Activated CD4-positive, alpha-beta memory T cell treated with anti-CD3 and anti-CD28 coated beads, Interleukin-2, amount 10 ng/mL, durations not matched to agents 7 days and 5 days (primary cell): ENCODE measurements around the gene THSD7B. TPM values are rescaled to one million over a fixed set of nuclear protein-coding genes. Genes with fewer than 3 reads are reported as not detected.

Experiments
- CTCF ChIA-PET: fragments of 350-600 bp; sonication (Branson Sonifier 250); formaldehyde crosslinking; loops from one replicate; lab custom pipeline; 2021; ENCODE audit warnings: antibody characterized with exemption, inconsistent platforms; lab: Charles Lee
- POLR2A ChIA-PET: fragments of 350-600 bp; sonication (Branson Sonifier 250); formaldehyde crosslinking; loops from one replicate; lab custom pipeline; 2021; ENCODE audit warnings: antibody characterized with exemption; lab: Charles Lee
- DNase-seq: peaks from one replicate; pipeline ENCODE4 v3.0.0-alpha.2; 2020
- H3K27ac Mint-ChIP-seq: one replicate; pipeline ENCODE4 v1.8.0; 2021; ENCODE audit warnings: mild to moderate bottlenecking, mixed read lengths
- H3K27me3 Mint-ChIP-seq: one replicate; pipeline ENCODE4 v1.8.0; 2021; ENCODE audit warnings: mixed read lengths
- H3K36me3 Mint-ChIP-seq: one replicate; pipeline ENCODE4 v1.8.0; 2021; ENCODE audit warnings: low read depth, mixed read lengths
- H3K4me1 Mint-ChIP-seq: one replicate; pipeline ENCODE4 v1.8.0; 2021; ENCODE audit warnings: mixed read lengths
- H3K4me3 Mint-ChIP-seq: one replicate; pipeline ENCODE4 v1.8.0; 2021; ENCODE audit warnings: mild to moderate bottlenecking, mixed read lengths
- H3K9me3 Mint-ChIP-seq: one replicate; pipeline ENCODE4 v1.8.0; 2021; ENCODE audit warnings: mixed read lengths
- total RNA-seq, 2 experiments: library from RNA; stranded (reverse); gene quantifications; one replicate each; pipeline ENCODE4 v1.2.3, GENCODE V29; 2021

The THSD7B gene
- total RNA-seq, 2 experiments from 2014 or later, result not detected

GRCh38 chr2:137221797-137222492, 456.6 kb downstream of the THSD7B start:
- H3K4me1 Mint-ChIP-seq, result no peaks in the 10 kb centered on the region
- ChIA-PET CTCF (no interaction called here), POLR2A (no interaction called here)
- H3K9me3 Mint-ChIP-seq, result no peaks in the 10 kb centered on the region
- no peak overlapping the region for H3K27ac Mint-ChIP-seq
- no peak for DNase-seq
- H3K4me3 Mint-ChIP-seq, result no peak overlapping the region
- H3K27me3 Mint-ChIP-seq, result no peaks in the 10 kb centered on the region
- H3K36me3 Mint-ChIP-seq, result no peaks in the 10 kb centered on the region

- H3K36me3 Mint-ChIP-seq, result no peaks in the 10 kb centered on the region
- DNase-seq, result no peak
- H3K4me1 Mint-ChIP-seq, result no peaks in the 10 kb centered on the region
- no peak overlapping the region for H3K4me3 Mint-ChIP-seq
- no peaks in the 10 kb centered on the region for H3K9me3 Mint-ChIP-seq
- ChIA-PET POLR2A (no interaction called here), CTCF (no interaction called here)
- no peaks in the 10 kb centered on the region for H3K27me3 Mint-ChIP-seq
- H3K27ac Mint-ChIP-seq, result no peak overlapping the region
Observed at GRCh38 chr2:137223722-137224121, 458.4 kb downstream of the THSD7B start.

DNA sequence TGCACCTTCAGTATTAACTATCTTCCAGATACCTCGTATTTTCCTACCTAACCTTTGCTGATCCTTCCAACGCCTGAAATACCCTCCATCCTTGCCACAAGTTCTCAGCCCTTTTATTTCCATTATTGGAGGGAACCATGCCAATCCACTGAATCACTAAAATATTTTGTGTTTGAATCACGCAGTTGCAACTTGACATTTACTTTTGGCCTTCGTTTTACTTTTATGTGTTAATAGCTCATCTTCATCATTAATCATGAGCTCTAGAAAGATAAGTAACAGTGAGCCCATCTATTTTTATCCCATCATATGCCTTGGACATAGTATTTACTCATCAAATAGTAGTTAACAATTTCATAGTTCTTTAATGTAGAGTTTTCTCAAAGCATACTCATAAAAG, 463.2 kb downstream of the THSD7B start:
- Mint-ChIP-seq H3K27me3 (no peaks in the 10 kb centered on the region), H3K4me3 (no peak overlapping the region), H3K36me3 (no peaks in the 10 kb centered on the region), H3K9me3 (no peaks in the 10 kb centered on the region), H3K27ac (no peak overlapping the region), H3K4me1 (no peaks in the 10 kb centered on the region)
- POLR2A ChIA-PET, result no interaction called here
- CTCF ChIA-PET, result no interaction called here
- no peak for DNase-seq

DNA sequence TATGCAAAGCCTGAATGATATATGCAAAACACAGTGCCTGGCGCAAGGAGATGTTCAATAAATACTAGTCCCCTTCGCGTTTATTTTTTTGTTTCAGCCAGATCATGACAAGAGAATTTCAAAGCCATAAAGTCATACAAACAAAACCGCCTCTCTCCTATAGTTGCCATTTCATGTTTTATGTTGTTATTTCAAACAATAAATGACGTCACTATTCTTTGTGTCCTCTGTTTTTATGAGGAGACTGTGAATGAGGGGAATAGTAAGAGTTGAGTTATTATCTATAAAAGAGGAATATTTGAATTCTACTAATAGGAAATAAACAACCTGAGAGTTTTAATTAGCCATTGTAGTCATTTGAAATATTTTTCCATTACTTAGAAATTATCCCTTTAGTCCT, 464.5 kb downstream of the THSD7B start:
- Mint-ChIP-seq H3K4me1 (no peaks in the 10 kb centered on the region), H3K4me3 (no peak overlapping the region)

DNA sequence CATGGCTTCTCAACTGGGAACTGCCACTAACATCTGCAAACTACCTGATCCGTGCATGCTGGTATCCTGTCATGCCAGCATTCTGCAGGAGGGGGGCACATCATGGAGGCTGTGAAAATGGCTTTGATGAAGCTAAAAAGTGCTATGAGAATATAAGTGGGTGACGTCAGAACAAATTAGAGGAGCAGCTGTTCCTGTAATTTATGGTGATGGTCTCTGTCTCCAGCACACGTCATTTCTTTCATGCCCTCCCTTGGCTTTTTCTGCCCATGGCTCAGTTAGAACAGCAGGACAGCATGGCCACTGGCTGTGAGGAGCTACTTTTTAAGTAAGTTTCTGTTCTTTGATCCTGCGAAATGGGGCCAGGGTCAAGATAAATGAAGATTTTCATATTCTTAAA, 466.3 kb downstream of the THSD7B start:
- ChIA-PET CTCF (no interaction called here), POLR2A (no interaction called here)
- H3K9me3 Mint-ChIP-seq, result no peaks in the 10 kb centered on the region
- no peaks in the 10 kb centered on the region for H3K4me1 Mint-ChIP-seq
- H3K27ac Mint-ChIP-seq, result no peak overlapping the region
- no peaks in the 10 kb centered on the region for H3K36me3 Mint-ChIP-seq
- H3K27me3 Mint-ChIP-seq, result no peaks in the 10 kb centered on the region
- no peak overlapping the region for H3K4me3 Mint-ChIP-seq
- DNase-seq, result no peak

More for the DNA sequence above, 464.5 kb downstream of the THSD7B start:
- Mint-ChIP-seq H3K27ac (no peak overlapping the region), H3K27me3 (no peaks in the 10 kb centered on the region), H3K36me3 (no peaks in the 10 kb centered on the region), H3K9me3 (no peaks in the 10 kb centered on the region)
- ChIA-PET POLR2A (no interaction called here), CTCF (no interaction called here)
- no peak for DNase-seq

DNA sequence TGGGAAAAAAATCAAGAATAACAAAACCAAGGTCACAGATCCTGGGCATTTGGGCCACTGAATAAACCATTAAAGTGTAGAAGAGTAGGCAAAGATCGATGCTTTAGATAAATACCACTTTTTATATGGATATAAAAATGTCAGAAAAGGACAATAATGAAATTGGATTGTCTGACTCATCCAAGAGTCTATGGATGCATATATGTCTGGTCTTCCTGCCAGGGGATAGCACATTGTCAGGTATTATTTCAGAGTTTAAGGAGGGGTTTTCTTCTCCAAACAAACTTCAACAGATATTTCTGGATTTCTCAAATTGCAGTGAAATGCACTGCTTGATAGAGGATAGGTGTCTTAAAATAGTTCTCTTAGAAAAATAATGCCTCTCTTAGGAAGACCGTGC, 466.7 kb downstream of the THSD7B start:
- Mint-ChIP-seq H3K4me1 (no peaks in the 10 kb centered on the region), H3K9me3 (no peaks in the 10 kb centered on the region), H3K4me3 (no peak overlapping the region), H3K36me3 (no peaks in the 10 kb centered on the region), H3K27me3 (no peaks in the 10 kb centered on the region), H3K27ac (no peak overlapping the region)
- POLR2A ChIA-PET, result no interaction called here
- CTCF ChIA-PET, result no interaction called here
- no peak for DNase-seq

DNA sequence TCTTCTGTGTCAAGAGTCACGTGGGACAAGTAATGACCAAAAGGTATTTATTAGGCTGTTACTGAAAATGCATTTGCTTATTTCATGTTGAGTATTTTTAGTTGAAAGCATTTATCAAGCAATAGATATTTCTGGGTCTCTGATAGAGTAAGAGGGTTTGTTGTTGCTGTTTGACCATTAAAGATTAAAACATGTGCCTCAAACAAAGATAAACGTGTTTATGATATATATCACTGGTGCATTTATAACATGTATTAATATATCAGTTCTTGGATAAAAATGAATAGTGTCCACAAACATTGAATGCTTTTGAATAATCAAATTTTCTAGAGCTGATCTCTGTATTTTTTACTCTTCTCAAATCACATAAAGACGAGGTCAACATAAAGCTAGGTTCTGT, 467.7 kb downstream of the THSD7B start:
- no peak overlapping the region for H3K4me3 Mint-ChIP-seq
- H3K9me3 Mint-ChIP-seq, result no peaks in the 10 kb centered on the region
- H3K27me3 Mint-ChIP-seq, result no peaks in the 10 kb centered on the region
- ChIA-PET CTCF (no interaction called here), POLR2A (no interaction called here)
- no peak overlapping the region for H3K27ac Mint-ChIP-seq
- no peaks in the 10 kb centered on the region for H3K4me1 Mint-ChIP-seq
- H3K36me3 Mint-ChIP-seq, result no peaks in the 10 kb centered on the region
- DNase-seq, result no peak

GRCh38 chr2:137237055-137237454, 471.7 kb downstream of the THSD7B start:
- Mint-ChIP-seq H3K36me3 (no peaks in the 10 kb centered on the region), H3K27me3 (no peaks in the 10 kb centered on the region), H3K9me3 (no peaks in the 10 kb centered on the region), H3K4me3 (no peak overlapping the region), H3K27ac (no peak overlapping the region), H3K4me1 (no peaks in the 10 kb centered on the region)
- POLR2A ChIA-PET, result no interaction called here
- DNase-seq, result no peak
- CTCF ChIA-PET, result interaction anchor here (0.7 kb wide), 1 partner anchor 372 kb away, joined by 3 read pairs; no protein-coding TSS in a partner anchor

DNA sequence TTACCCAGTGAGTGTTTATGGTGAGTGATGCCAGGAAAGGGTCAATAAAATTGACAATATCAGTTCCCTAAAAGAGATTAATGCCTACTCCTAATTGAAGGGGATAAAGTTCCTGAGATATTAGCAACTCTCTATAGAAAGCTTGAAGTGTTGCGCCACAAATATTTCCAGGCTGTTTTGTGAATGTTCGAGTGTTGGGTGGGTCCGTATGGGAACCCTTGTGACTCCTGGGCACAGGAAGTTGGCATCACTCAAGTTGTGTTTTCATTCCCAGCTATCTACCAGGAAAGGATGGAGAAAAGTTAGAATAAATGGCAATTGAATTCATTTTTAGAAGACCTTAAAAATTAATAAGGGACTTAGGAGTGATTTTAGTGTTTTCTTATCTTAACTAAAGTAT, 472.7 kb downstream of the THSD7B start:
- Mint-ChIP-seq H3K27ac (no peak overlapping the region), H3K27me3 (no peaks in the 10 kb centered on the region), H3K4me3 (no peak overlapping the region), H3K4me1 (no peaks in the 10 kb centered on the region), H3K9me3 (no peaks in the 10 kb centered on the region), H3K36me3 (no peaks in the 10 kb centered on the region)
- no peak for DNase-seq
- ChIA-PET POLR2A (no interaction called here), CTCF (no interaction called here)

- CTCF ChIA-PET, result no interaction called here
- no peak for DNase-seq
- Mint-ChIP-seq H3K4me1 (no peaks in the 10 kb centered on the region), H3K9me3 (no peaks in the 10 kb centered on the region), H3K27me3 (no peaks in the 10 kb centered on the region), H3K36me3 (no peaks in the 10 kb centered on the region), H3K27ac (no peak overlapping the region), H3K4me3 (no peak overlapping the region)
- POLR2A ChIA-PET, result no interaction called here
Observed at GRCh38 chr2:137249463-137250130, 484.3 kb downstream of the THSD7B start.

DNA sequence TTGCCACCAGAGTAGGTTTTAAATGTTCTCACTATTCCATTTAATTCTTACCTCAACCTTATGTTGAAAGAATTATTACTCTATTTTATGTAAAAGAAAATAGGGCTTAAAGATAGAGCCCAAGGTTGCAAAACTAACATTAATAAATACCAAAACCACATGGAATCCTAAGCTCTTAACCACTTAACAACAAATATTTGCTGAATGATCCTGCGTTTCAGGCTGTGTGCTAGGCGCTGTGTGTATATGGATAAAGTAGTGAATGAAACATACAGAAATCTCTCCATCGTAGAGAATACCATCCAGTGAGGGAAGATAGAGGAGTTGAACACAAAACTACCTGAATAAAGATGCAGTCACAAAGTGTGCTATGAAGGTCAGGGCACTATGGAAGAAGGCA, 485.1 kb downstream of the THSD7B start:
- H3K4me3 Mint-ChIP-seq, result no peak overlapping the region
- H3K9me3 Mint-ChIP-seq, result no peaks in the 10 kb centered on the region
- POLR2A ChIA-PET, result no interaction called here
- no peaks in the 10 kb centered on the region for H3K36me3 Mint-ChIP-seq
- no peak overlapping the region for H3K27ac Mint-ChIP-seq
- no peaks in the 10 kb centered on the region for H3K27me3 Mint-ChIP-seq
- DNase-seq, result no peak
- CTCF ChIA-PET, result no interaction called here
- H3K4me1 Mint-ChIP-seq, result no peaks in the 10 kb centered on the region

DNA sequence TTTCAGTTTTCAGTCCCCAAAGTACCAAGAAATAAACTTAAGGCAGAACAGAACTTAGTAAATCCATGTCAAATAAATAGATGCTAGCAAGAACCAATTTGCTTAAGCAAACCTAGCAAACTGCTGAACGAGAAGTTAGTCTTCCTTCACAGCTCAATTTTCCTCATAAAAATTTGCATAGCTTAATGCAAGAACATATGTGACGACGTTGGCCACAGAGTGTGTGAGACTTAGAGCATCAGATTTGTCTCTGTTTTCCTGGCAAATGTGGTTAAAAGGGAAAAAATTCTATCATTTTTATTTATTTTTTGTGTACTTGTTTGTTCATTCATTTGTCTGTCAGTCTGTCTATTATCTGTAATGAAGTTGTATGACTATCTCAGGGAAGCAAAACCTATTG, 485.7 kb downstream of the THSD7B start:
- H3K36me3 Mint-ChIP-seq, result no peaks in the 10 kb centered on the region
- POLR2A ChIA-PET, result no interaction called here
- no peak for DNase-seq
- no peaks in the 10 kb centered on the region for H3K9me3 Mint-ChIP-seq
- H3K27me3 Mint-ChIP-seq, result no peaks in the 10 kb centered on the region
- H3K4me1 Mint-ChIP-seq, result no peaks in the 10 kb centered on the region
- CTCF ChIA-PET, result no interaction called here
- no peak overlapping the region for H3K4me3 Mint-ChIP-seq
- no peak overlapping the region for H3K27ac Mint-ChIP-seq

DNA sequence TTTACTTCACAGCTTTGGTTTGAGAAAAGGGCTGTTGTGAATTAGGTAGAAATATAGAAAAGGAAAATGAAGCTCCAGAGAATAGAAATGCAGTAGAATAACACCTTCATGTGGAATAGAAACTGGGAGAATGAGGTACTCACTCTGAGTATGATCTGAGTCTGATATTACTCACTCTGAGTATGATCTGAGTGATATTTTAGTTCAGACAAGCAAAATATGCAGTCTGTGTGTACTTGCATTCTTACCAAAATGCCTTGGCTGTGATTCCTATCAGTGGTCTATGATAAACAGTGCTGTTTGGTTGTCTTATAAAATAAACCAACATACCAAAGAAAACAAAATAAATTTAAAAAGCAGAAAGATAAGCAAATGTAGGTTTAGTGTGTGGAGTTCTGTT, 487.6 kb downstream of the THSD7B start:
- Mint-ChIP-seq H3K9me3 (no peaks in the 10 kb centered on the region), H3K27me3 (no peaks in the 10 kb centered on the region), H3K4me1 (no peaks in the 10 kb centered on the region), H3K4me3 (no peak overlapping the region), H3K27ac (no peak overlapping the region), H3K36me3 (no peaks in the 10 kb centered on the region)
- DNase-seq, result no peak
- ChIA-PET CTCF (no interaction called here), POLR2A (no interaction called here)

- H3K4me3 Mint-ChIP-seq, result no peak overlapping the region
- no peak for DNase-seq
- H3K27ac Mint-ChIP-seq, result no peak overlapping the region
- ChIA-PET CTCF (no interaction called here), POLR2A (no interaction called here)
- no peaks in the 10 kb centered on the region for H3K36me3 Mint-ChIP-seq
- peaks cover 2% of the 10 kb centered on the region for H3K9me3 Mint-ChIP-seq
- H3K4me1 Mint-ChIP-seq, result no peaks in the 10 kb centered on the region
- H3K27me3 Mint-ChIP-seq, result no peaks in the 10 kb centered on the region
Observed at GRCh38 chr2:137254052-137254451, 488.7 kb downstream of the THSD7B start.
